GM18498 (cell line): ENCODE data around the gene NEU3.
A peak's percentile ranks its signal among the peaks of the same experiment; 100 is the strongest.
"Not testable (repeated sequence)": the region's sequence is repeated elsewhere in the genome, so short reads cannot be mapped to it uniquely, and the experiment has no call there.

ENCODE experiments used
- ATAC-seq: cut with Tn5 transposase; IDR thresholded peaks from one replicate; pipeline ENCODE4 v1.9.1; 2021; ENCODE audit warnings: mild to moderate bottlenecking, moderate library complexity; ENCODE audit not compliant: unreplicated experiment

Gene NEU3

GRCh38 chr11:74988541-74989259 is at the start of gene NEU3:
Gene NEU3 (plus strand): TSS chr11:74988933. CDS start chr11:74989061, 128 bp downstream.
- ATAC-seq, result peak; percentile 89

GRCh38 chr11:74941492-74941891 is 47.2 kb upstream of the NEU3 start:
- no peak for ATAC-seq

- ATAC-seq, result no peak
These were observed 46.5 kb upstream of the NEU3 start for GRCh38 chr11:74942073-74942759.

GRCh38 chr11:74948546-74948897 is 40.2 kb upstream of the NEU3 start:
- ATAC-seq, result peak; percentile 21

GRCh38 chr11:74948898-74949752 is 39.6 kb upstream of the NEU3 start, which contains the start of the genes SPCS2 and XRRA1:
Gene SPCS2 (plus strand): TSS chr11:74949266. CDS start chr11:74949286, 20 bp downstream.
Gene XRRA1 (minus strand): TSS chr11:74949091. CDS start chr11:74940878, 8,213 bp downstream.
- peak; percentile 91 for ATAC-seq

GRCh38 chr11:74949753-74950137 is 39.0 kb upstream of the NEU3 start:
- ATAC-seq, result no peak

GRCh38 chr11:74950374-74950969 is 38.3 kb upstream of the NEU3 start:
- ATAC-seq, result no peak

- ATAC-seq, result no peak
These were observed 37.5 kb upstream of the NEU3 start for GRCh38 chr11:74951226-74951625.

GRCh38 chr11:74952752-74953151 is 36.0 kb upstream of the NEU3 start:
- ATAC-seq, result no peak

- ATAC-seq, result no peak
These were observed 35.3 kb upstream of the NEU3 start for GRCh38 chr11:74953451-74953850.

- no peak for ATAC-seq
These were observed 34.5 kb upstream of the NEU3 start for GRCh38 chr11:74954199-74954598.

GRCh38 chr11:74956397-74957015 is 32.2 kb upstream of the NEU3 start:
- ATAC-seq, result no peak

GRCh38 chr11:74957937-74958629 is 30.6 kb upstream of the NEU3 start:
- no peak for ATAC-seq

- ATAC-seq, result not testable (repeated sequence)
These were observed 28.6 kb upstream of the NEU3 start for GRCh38 chr11:74960128-74960527.

- ATAC-seq, result no peak
These were observed 22.1 kb upstream of the NEU3 start for GRCh38 chr11:74966651-74967050.

- no peak for ATAC-seq
These were observed 17.8 kb upstream of the NEU3 start for GRCh38 chr11:74970852-74971395.

- no peak for ATAC-seq
These were observed 17.3 kb upstream of the NEU3 start for GRCh38 chr11:74971424-74971823.

GRCh38 chr11:74978041-74978440 is 10.7 kb upstream of the NEU3 start:
- no peak for ATAC-seq

- no peak for ATAC-seq
These were observed 8.1 kb upstream of the NEU3 start for GRCh38 chr11:74980634-74981033.

- ATAC-seq, result no peak
These were observed 6.8 kb upstream of the NEU3 start for GRCh38 chr11:74981888-74982287.
